GM18867 (cell line): ENCODE data around the gene ELAVL3.
"Not testable (repeated sequence)": the region's sequence is repeated elsewhere in the genome, so short reads cannot be mapped to it uniquely, and the experiment has no call there.

Experiments used
- ATAC-seq: cut with Tn5 transposase; IDR thresholded peaks from one replicate; pipeline ENCODE4 v1.9.1; 2021; ENCODE audit warnings: mild to moderate bottlenecking, moderate library complexity; ENCODE audit not compliant: unreplicated experiment

ELAVL3 gene

DNA sequence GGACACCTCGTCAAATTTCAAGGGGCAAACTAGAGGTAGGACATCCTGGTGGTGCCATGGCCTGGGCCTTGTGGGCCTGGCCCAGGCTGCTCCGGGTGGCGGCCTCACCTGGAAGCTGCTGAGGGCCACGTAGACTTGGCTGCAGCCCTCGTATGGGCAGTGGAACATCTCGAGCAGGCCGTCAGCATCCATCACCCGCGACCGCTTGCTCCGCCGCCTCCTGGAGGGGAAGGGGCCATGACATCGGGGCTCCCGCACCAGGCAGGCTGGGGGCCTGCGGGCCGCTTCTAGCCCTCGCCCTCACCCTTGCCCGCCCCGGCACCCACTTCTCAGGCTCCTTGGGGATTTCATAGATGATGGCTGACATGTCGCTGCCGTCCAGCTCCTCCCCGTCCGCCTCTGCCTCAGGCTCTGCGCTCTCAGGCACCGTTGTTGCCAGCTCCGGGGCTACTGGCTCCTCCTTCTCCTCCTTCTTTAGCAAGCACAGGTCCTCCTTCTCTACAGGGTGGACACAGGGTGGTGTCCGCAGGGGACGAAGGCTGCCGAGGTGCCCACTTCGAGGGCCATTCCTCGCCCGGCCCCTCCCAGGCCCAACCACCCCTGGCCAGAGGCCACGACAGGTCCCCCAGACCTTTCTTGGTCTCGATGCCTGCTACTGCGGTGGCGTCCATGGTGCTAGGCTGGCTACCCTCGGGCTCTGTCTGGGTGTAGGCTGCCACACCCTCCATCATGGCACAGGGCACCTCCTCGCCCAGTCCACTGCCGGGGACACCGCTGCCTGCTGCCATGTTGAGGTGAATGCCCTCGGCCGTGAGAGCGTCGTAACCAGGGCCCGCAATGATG, 6.0 kb upstream of the ELAVL3 start:
- ATAC-seq: no peak

DNA sequence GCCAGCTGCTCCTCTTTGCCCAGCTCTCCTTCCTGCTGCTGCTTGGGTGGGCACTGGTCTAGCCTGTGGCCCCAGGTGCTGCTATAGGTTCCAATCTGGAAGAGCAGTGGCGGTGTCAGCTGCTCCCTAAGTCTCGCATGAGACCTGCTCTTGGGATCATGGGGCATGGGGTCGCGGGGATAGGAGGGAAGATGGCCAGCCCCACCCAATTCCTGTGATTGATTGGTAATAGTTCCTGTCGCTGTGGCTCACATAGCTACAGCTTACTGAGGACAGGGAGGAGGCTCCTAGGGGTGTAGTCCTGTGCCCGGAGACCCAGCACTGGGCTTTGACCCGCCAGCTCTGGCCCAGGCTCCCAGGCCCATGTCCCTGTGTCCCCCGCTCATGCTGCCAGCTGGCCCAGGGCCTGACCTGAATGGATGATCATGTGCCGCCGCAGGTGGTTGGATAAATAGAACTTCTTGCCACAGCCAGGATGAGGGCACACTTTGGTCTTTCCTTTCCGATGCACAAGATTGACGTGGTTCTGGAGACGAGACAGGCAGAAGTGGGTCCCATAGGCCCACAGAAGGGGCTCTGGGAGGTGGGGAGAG, 4.5 kb upstream of the ELAVL3 start:
- no peak for ATAC-seq

DNA sequence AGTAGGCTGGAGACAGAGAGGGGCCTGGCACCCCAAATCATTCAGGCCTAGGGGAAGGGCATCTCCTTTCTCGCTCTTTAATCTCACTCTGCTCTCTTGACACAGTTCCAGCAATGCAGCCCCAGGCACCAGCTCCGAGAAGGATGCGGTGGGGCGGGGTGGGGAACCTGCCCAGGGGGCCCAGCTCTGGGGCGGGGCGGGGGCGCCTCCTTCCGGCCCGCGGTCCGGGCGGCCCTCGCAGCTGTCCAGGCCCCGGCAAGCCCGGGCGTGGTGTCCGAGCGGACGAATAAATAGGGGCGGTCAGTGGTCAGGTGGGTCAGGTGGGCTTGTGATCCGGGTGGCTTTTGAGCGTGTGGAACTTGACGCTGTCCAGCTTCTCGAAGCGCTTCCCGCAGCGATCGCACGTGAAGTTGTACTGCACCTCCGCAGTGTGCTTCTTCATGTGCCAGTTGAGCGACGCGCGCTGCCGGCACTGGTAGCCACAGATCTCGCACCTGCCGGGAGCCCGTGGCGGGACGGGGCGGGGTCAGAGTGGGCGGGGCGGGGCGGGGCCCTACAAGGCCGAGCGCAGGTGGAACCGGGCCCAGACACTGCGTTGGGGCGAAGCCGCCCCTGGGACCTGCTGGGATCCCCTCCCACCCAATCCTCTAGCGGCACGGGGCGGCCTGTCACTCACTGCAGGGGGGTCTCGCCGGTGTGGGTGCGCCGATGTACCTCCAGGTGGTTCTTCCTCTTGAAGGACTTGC, 2.7 kb upstream of the ELAVL3 start:
- ATAC-seq: no peak

DNA sequence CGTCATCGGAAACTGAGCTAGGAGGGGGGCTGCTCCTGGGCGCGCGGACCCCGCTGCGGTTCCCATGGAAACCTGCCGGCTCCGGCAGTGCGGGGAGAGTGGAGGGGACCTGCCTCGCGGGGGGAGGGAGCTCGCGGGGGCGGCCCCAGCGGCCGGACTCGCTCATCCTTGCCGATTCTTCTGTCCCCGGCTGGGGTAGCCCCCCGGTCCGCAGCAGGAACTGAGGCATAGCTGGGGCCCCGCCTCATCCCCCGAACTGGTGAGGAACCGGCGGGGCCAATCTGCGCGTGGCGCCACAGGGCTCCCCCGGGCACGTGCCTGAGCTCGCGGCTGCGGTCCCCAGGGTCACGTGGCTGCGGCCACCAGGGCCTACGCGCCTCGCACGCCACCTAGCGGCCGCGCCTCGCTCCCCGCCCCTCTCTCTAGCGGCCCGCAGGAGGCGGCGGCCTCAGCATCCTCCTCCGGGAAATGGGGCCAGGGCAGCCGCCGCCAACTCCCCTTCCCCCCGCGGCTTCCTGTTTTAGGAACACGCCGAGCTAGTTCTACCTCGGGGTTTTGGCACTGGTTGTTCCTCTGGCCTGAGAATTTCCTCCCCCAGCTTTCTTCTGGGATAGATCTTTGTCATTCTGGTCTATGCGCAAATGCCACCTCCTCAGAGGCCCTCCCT, 1.7 kb upstream of the ELAVL3 start:
- peak; percentile 61 for ATAC-seq

GRCh38 chr19:11481534-11482383, 913 bp upstream of the ELAVL3 start:
- peak; percentile 71 for ATAC-seq

DNA sequence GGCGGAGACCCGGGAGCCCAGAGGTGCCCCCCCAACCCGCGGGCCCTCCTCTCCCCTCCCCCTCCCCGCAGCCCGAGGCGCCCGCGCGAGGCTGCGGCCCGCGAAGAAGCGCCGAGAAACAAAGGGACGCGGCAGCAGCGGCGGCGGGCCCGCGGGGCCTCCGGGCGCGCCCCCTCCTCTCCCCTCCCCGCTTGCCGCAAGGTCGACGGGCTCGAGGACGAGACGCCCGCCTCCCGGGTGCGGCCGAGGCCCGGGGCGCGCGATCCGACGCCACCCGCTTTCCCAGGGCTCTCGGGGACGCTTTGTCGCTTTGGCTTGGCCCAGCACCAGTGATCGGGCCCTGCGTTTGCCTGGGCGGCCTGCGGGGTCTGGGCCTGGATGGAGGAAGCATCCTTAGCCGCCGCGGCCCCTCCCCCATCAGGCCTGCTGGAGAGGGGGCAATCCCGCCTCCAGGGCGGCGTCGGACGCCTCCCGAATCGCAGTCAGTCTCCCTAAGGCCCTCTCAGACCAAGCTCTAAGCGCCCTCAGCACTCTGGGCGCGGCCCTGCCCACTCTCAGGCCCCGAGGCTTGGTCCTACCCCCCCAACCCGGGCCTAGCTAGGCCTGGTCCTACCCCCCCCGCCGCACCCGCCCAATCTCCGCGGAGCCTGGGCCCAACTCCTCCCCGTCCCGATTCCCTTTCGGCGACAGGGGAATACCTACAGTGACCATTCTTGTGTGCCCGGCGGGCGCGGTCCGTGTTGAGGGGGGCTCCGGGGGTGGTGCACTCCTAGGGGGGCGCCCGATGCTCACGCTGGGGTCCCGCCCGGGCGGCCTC, 740 bp downstream of the ELAVL3 start:
- ATAC-seq: no peak

DNA sequence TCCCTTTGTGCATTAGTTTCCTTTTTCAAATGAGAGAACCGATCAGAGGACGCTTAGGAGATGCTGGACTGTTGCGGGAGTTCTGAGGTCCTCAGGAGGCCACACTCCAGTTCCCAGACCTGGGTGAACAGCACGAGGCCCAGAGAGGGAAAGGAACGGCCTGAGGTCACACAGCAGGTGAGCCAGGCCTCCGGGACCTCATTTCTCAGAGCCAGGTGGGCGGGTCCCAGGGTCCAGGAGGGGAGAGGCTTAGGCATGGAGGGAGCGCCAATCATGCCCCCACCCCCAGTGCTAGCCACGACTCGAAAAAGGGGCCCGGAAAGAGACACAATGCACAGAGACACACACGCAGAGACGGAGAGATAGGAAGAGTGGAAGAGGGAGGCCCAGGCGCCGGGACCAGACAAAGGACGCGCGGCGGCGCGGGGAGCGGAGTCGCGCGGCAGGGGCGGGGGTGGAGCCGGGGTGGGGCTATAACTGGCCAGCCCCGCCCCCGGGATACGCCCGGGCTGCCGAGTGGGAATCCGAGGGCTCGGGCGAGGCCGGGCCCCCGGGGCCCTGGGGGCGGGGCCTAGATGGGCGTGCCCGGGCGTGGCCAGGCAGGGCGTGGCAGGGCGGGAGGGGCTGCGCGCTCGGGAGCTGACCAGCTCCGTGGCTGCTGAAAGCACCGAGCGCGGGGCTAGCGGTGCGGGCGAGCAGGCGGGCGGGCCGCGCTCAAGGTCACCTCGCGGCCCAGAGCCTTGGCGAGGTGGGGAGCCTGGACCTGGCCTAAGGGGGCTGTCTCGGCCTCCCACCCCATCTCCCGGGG, 1.6 kb downstream of the ELAVL3 start:
- no peak for ATAC-seq

- no peak for ATAC-seq
Observed at GRCh38 chr19:11478167-11479089, 2.4 kb downstream of the ELAVL3 start.

- no peak for ATAC-seq
Observed at GRCh38 chr19:11475861-11476260, 5.0 kb downstream of the ELAVL3 start.

GRCh38 chr19:11475343-11475742, 5.5 kb downstream of the ELAVL3 start:
- not testable (repeated sequence) for ATAC-seq

DNA sequence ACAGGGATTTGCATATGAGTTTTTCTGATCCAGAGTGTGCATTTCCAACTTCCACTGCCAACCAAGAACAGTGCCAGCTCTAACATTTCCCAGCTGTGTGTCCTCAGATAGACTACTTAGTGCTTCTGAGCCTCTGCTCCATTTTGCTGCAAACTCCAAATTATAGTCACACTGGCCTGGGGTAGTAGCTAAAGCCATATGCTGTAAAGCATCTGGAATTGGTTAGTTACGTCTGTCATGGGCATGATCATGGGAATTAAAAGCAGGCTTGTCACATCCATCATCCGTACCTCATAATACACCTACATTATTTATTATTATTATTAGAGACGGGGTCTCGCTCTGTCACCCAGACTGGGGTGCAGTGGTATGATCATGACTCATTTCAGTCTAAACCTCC, 7.1 kb downstream of the ELAVL3 start:
- no peak for ATAC-seq

DNA sequence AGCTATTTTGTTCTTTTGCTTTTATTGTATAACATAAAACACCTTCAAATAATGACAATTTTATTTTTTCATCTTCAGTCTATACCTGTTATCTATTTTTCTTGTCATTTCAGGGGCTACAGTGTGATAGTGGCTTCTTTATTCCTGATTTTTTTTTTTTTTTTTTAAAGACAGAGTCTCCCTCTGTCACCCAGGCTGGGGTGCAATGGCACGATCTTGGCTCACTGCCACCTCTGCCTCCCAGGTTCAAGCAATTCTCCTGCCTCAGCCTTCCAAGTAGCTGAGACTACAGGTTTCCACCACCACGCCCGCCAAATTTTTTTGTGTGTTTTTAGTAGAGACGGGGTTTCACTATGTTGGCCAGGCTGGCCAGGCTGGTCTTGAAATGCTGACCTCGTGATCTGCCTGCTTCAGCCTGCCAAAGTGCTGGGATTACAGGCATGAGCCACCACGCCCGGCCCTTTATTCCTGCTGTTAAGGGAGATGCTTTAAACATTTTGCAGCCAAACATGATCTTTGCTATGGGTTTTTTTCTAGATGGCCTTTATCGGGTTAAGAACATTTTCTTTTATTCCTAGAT, 12.5 kb downstream of the ELAVL3 start:
- not testable (repeated sequence) for ATAC-seq

- ATAC-seq: no peak
Observed at GRCh38 chr19:11465600-11465999, 15.2 kb downstream of the ELAVL3 start.

- no peak for ATAC-seq
Observed at GRCh38 chr19:11464333-11465265, 16.2 kb downstream of the ELAVL3 start.

DNA sequence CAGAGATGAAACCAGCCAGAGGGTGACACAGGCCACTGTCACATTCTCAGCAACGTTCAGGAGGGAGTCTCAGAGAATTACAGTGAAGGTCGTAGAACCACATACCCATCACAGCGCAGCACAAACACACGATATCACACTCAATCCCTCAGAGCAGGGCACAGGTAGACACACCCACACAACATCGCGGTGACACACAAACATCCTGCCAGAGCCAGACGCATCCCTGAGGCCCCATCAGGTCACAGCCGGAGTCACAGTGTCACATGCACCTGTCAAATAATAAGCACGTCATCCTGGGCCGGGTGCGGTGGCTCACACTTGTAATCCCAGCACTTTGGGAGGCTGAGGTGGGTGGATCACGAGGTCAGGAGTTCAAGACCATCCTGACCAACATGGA, 17.5 kb downstream of the ELAVL3 start:
- ATAC-seq: no peak

DNA sequence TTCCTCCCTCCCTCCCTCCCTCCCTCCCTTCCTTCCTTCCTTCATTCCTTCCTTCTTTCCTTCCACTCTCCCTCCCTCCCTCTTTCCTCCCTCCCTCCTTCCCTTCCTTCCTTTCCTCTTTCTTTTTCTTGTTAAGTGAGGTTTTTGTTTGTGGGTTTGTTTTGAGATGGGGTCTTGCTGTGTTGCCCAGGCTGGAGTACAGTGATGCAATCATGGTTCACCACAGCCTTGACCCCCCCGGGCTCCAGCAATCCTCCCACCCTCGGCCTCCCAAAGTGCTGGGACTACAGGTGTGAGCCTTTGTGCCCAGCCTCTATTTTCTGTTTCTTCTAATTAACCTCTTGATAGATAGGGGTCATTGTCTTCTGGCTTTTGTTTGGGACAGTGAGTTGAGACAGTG, 19.4 kb downstream of the ELAVL3 start:
- ATAC-seq: no peak
